G401 (cell line): ENCODE measurements around the gene TMEM138. TPM values are rescaled to one million over a fixed set of nuclear protein-coding genes. Genes with fewer than 3 reads are reported as not detected.
A peak's percentile ranks its signal among the peaks of the same experiment; 100 is the strongest.

ENCODE experiments used
- DNase-seq: peaks from one replicate; pipeline ENCODE4 v3.0.0-alpha.2; 2015; ENCODE audit warnings: low spot score
- in situ Hi-C: cut with HindIII; loops from 2 replicates; pipeline ENCODE4 v1.10.0; 2016; ENCODE audit warnings: low sequenced_read_pairs, mixed read lengths
- total RNA-seq: library from RNA; depleted of rRNA; stranded (reverse); fragments of >200 nt; shearing (Covaris generic); gene quantifications from 2 replicates; pipeline ENCODE4 v1.2.3, GENCODE V29; 2014; rRNA removed

Gene TMEM138
- total RNA-seq, result 16.7 and 18.1 TPM in 2 replicates

DNA sequence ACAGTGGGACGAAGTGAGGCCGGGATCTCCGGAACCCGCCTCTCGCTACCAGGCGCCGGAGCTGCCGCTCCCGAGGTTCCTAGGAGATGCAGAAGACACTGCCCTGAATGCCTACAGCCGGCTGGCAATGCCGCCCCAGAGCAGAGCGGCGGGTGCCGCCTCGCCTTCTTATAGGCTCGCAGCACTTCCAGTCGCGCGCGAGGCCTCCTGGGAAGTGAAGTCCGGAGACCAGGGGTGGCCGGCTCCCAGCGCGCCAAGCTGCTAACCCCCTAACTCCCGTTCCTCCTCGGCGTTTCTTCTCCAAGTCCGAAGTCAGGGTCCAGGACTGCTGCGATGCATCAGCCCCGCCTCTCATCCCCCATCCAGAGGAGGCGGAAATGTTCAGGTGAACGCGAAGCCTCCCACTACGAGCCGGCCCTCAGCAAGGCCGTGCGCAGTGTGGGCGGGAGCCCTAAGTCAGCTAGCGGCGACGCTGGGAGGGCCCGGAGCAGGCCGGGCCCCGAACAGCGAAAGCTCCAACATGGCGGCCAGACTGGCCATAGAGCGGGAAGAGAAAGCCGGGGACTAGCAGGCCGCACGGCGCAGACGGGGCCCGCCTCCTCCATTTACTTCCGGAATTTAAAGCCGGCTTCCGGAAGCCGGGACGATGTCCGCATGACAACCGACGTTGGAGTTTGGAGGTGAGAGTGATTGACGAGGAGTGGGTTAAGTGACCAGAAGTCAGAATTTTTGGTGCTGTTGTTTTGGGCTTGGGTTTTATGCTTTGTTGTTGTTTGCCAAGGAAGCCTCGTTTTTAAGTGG, at the start of gene TMEM138, which contains the start of gene CYB561A3:
Gene TMEM138, plus strand, starts transcription at position 634 of the 801 bp plus-strand sequence. CDS start 2,017 bp downstream, outside the sequence.
Gene CYB561A3, minus strand, starts transcription at position 142 of the 801 bp plus-strand sequence. CDS start 5,169 bp downstream, outside the sequence.
- in situ Hi-C loops, result no loop called here

DNA sequence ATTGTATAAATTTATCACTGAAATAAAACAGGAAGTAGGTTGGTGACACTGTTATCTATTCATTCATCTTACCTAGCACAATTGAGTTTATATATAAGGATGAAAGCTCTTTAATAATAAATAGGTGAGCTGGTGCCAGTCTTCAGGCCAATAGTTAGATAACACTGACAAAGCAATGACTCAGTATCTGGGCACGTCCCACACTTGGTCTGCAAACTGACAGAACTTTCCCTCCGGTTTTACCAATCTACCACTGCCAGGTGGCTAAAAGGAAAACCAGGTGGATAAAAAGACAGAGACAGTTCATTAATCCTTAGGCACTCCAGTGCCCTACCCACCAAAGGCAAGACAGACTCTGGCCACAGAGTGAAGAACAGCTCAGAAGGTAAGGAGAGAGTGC, 46.9 kb upstream of the TMEM138 start:
- in situ Hi-C loops, result no loop called here
- DNase-seq, result no peak

More for the DNA sequence above, at the start of gene TMEM138, which contains the start of gene CYB561A3:
- peak; percentile 95 for DNase-seq

DNA sequence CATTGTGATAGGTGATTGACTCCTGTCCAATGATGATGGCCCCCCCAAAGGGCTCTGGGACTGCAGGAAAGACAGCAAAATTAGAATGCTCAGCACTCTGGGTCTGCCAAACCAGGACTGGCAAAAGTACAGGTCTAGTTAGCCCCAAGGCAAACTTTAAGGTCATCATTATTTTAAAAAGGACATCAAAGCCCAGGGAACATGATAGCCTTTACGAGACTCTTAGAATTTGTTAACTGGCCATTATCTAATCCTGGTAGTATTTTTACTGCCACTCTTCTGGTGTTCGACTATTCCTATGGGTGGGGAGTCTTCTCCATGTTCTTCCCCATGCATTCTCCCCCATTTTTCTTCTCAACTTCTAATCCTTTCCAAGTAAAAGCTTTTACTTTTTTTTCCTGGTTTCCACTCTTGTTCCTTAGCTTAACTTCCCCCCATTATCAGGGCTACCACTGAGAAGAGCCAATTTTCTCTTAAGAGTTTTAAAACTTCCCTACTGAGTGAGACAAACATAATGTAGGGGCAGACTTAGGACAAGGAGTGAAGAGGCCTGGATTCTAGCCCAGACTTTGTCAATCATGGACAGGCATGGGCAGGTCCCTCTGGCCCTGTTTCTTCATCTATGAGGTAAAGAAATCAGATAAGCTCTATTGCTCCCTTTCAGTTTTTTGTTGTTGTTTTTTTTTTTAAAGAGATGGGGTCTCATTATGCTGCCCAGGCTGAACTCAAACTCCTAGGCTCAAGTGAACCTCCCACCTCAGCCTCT, 36.3 kb upstream of the TMEM138 start:
- DNase-seq, result no peak
- in situ Hi-C loops, result no loop called here

DNA sequence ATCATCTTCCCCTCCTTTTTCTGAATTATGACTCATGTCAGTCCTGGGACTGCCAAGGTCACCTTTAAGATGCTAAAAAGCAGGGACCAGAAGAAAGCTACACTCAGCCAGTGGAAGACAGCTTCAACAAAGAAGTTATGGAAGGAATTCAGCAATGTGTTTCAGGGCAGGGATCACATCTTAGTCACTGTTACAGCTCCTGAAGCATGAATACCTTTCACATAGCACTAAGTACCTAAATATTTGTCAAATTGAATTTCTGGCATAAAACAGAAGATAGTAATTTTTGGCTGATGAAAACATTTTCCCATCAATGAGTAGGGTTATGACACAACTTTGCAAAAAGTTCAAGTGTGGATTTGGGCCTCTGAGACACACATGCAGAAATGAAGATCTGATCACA, 34.5 kb upstream of the TMEM138 start:
- in situ Hi-C loops, result no loop called here
- no peak for DNase-seq

DNA sequence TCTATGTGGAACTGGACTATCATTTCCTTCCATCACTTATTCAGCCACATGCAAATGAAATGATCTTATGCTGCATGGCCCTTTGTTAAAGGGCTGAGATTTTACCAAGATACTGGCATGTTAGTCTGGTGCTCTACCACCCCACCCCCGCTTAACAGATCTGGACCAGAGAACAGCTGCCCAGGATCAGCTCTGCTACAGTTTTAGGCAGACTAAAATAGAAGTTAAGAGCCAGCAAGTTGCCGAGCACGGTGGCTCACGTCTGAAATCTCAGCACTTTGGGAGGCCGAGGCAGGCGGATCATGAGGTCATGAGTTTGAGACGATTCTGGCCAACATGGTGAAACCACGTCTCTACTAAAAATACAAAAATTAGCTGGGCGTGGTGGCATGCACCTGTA, 33.8 kb upstream of the TMEM138 start:
- in situ Hi-C loops, result no loop called here
- DNase-seq, result no peak

DNA sequence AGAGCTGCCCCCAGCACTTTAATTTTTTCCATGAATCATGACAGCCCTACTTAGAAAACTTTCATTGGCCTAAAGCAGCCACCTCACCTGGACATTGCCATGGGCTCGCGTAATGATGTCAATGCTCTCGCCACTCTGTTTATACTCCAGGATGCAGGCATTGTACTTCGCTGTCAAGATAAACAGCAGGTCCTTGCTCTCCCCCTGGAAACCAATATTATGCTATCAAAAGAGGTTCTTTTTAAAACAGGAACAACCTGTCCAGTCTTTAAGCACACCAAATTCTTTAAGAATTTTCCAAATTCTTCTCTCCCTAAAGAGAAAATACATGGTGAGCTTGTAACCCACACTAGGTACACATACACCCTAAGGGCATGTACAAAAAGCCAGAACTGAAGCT, 32.3 kb upstream of the TMEM138 start:
- DNase-seq, result no peak
- in situ Hi-C loops, result no loop called here

DNA sequence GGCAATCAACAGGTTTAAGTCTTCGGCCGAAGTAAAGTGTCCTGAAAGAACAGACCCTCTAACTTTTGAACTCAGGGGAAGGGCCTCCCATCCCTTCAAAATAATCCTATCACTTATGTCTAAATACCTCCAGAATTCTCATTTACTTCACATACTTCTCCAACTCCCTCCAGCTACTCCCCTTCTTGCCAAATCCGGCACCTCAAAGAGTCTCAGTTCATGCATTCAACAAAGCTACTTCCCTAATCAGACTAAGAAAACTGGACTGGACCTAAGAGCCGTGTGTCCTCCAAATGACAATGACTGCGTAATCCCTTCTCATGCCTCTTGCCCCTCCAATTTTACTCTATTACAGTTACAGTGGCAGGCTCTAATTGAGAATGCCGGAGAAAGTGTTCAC, 30.5 kb upstream of the TMEM138 start:
- in situ Hi-C loops, result no loop called here
- no peak for DNase-seq

DNA sequence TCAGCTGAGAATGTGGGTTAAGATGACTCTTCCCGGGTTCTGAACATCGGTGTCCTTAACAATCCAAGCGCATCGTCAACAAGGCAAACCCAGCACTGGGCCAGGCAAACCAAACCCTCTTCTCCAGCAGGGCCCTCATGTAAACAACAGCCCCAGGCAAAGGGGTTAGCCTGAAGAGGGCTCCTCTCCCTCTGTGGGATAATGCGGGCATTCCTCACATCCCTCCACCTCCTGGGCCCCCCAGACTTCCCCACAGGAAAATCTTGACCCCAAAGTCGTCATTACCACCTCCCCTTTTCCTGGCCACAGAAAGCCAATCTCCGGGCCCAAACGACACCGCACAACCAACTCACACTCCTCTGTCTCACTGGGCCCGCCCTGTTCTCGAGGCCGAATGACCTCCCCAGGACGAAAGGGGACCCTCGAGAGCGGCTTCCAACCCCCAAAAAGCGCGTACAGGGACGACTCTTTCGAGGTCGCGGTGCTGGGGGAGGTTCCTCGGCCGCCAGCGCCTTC, 29.8 kb upstream of the TMEM138 start:
- peak; percentile 0 for DNase-seq
- in situ Hi-C loops, result no loop called here

DNA sequence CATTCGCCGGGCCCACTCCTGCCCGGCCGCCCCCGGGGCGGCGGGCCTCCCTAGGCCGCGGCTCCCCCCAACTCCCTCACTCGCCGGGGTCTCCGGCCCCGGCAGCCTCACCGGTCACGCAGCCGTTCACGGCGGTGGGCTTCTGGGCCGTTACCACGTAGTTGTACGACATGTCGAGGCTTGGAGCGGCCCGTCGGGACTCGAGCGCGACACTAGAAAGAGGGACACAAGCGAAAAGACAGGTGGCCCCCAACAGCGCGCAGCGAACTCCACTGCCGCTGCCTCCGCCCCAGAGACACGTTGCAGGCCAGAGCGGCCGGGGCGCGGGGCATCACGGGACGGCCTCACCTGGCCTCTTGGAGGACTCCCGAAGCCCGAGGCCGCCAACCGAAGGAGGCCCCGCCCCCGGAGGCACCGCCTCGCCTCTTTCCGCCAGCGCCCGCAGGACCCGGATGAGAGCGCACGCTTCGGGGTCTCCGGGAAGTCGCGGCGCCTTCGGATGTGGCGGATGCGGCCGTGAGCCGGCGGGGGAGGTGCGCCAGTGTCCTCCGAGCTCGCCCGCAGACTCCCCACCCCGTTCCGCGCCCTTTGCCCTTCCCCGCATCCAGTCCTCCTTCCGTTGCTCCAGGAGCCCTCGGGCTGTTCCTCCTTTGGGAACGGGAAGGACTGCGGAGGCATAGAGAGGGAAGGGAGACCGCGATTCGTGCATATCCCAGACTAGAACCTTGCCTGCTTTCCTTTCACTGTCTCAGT, 29.2 kb upstream of the TMEM138 start, which contains the start of the genes DDB1 and TKFC:
Gene DDB1, minus strand, starts transcription at position 309 of the 753 bp plus-strand sequence. Its CDS starts 137 bp downstream, at position 172.
Gene TKFC, plus strand, starts transcription at position 432 of the 753 bp plus-strand sequence. CDS start 1,501 bp downstream, outside the sequence.
- DNase-seq, result peak; percentile 94
- in situ Hi-C loops, result no loop called here

DNA sequence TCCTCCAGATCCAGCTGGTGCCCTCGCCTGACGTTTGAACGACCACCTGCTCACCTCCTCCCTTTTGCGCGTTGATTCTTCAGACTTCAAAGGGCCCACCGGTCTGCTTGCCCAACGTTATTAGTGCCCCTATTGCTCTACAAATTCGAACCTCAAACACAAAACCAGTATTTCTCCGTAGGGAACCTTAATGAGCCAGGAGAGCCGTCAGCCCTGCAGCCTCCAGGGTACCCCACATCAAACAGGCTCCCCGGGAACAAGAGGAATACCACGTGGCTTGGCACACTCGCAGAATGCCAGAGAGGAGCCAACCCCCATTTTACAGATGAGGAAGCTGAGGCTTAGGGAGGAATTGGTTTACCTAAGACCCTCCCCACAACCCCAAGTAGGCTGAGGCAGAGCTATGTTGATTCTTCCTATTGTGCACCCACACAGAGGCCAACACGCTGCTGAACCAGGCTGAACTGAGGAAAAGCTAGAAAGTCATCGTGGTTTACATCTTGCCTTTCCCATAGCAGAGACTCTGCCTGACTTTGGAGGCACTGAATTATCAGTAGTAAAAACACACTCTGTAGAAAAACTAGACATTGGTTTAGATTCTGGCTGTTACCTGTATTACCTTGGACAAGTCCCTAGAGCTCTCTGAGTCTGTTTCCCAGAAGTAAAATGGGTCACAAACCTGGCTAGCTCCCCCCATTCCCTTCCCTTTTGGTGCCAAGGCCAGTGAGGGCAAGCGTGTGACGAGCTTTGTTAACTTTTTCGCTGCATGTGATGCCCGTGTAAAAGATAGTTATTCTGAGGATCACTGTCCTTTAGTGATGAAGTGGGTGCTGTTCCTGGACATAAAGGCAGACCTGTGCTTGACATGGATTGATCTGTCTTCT, 28.4 kb upstream of the TMEM138 start:
- in situ Hi-C loops, result no loop called here
- no peak for DNase-seq

DNA sequence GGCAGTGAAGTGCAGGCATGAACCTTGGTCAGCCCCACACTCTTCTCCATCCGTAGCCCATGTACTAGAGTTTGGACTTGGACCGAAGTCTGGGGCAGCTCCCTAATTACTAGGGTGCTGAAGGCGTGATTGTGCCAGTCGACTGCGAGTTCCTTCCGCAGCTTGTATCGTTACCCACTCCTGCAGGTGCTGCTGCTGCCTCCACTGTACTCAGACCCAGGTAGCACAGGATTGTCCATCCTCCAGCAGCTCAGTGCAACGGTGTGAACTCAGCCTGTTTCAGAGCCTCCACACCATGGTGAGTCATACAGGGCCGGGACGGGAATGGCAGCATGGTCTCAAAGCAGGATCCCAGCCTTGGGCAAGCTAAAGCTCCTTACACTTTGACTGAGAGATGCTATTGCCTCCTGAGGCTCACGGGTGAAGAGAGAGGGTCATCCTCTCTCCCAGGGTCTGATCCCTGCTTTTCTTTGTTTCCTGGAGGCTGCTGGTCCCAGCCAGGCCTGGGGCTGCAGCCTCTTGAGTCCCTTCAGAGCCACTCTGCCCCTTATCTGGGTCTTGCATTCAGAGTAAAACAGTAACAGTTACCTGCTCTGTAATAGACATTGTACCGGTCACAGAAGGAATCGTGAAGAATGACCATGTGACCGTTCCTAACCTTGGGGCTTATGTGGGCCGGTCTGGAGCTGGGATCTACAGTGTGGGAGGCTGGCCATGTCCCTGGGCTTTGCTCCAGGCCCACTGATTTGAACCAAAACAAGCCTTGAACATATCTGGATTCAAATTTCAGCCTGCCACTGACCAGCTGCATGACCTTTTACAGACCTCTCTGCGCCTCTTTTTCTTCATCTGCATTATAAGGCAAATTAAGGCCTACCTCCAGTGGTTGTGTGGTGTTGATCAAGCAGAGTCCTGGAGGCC, 27.5 kb upstream of the TMEM138 start:
- DNase-seq, result peak; percentile 3
- in situ Hi-C loops, result no loop called here

DNA sequence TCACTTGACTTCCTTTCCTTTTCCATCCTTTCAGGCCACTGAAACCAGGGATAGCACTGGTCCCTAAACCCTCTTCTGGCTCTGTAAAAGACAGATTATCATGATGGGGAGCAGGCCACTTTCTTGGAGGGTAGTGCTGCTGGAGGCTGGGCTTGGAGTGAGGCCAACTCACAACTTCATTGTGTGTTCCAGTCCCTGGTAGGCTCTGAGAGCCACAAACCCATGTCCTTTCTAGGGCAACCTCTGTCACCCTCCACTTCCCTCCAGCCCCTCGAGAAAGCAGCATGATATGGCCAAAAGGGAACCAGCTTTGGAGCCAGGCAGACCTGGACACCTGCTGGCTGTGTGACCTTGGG, 26.8 kb upstream of the TMEM138 start:
- in situ Hi-C loops, result no loop called here

DNA sequence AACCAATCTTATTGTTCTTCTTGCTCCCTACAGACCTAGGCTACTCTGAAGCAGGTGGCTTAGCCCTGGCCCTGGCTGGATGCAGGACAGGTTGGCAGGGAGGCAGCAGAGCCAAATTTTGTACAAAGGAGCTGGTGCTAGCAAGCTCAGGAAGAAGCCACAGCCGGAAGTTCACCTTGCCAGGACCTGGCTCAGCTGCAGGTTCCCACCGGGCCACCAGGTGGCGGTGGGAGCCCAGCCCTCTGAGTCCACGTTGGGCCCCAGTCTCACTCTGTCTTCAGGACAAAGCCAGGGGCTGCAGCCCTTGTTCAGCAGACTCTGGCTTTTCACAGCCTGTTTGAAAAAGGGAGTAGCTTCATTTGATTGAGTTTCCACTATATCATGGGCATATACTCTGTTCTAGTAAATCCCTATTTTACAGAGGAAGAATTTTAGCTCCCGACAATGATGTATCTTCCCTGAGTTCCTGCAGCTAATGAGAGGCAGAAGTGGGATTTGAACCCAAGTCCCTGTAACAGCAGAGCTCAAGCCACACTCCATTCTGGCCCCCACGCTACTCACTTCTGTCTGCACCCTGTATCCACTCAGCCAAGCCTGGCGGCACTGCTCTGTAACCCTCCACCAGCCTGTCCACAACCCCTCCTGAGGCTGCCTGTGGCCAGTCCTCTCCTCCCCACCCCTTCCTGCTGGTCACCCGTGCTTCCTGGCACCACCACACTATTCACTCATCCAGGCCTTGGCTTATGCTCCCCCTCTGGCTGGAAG, 25.8 kb upstream of the TMEM138 start:
- DNase-seq, result peak; percentile 96
- in situ Hi-C loops, result no loop called here

More for the DNA sequence above, 26.8 kb upstream of the TMEM138 start:
- DNase-seq, result no peak

DNA sequence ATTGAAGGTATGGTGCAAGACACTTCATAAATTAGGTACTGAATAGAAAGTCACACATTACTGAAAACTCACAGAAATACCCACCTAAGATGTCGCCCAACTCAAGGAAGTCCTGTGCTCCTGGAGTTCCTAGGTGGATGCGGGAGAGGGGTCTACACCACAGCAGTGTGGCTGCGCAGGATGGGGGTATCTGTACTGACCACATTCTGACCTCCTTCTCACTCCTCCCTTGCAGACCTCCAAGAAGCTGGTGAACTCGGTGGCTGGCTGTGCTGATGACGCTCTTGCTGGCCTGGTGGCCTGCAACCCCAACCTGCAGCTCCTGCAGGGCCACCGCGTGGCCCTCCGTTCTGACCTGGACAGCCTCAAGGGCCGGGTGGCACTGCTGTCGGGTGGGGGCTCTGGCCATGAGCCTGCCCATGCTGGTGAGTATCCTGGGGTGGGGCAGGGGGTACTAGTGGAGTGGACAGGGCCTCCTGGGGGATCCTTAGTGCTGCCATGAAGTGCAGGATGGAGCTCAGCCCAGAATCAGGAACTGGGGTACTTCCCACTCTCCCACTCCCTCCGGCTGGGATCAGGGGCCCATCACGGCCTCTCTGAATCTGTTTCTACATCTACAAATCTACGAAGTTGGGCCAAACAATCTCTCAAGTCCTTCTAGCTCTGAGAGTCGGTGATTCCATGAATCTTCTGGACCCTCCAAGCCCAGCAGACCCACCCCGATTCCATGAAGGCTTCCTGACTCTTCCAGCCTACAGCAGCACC, 24.3 kb upstream of the TMEM138 start:
- in situ Hi-C loops, result no loop called here
- no peak for DNase-seq

DNA sequence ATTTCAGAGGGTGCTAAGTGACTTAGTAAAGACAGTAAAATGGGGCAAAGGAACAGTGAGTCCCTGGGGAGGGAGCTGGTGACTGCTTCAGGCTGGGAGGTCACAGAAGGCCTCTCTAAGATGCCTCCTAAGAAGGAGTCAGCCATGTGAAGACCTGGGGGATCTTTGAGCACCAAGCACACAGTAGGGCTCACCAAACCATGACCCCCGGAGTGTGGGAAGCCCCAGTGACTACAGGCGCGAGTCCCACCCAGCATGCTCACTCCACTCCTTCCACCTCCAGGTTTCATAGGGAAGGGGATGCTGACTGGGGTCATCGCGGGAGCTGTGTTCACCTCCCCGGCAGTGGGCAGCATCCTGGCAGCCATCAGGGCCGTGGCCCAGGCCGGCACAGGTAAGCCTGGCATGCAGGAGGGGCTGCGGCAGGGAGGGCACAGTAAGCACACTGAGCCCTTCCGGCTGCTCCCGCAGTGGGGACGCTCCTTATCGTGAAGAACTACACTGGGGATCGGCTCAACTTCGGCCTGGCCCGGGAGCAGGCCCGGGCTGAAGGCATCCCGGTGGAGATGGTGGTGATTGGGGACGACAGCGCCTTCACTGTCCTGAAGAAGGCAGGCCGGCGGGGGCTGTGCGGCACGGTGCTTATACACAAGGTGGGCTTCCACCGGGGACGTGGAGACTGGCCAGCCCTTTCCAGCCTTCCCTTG, 23.2 kb upstream of the TMEM138 start:
- in situ Hi-C loops, result no loop called here
- DNase-seq, result no peak
